Stimulated activated CD8-positive, alpha-beta memory T cell treated with anti-CD3 and anti-CD28 coated beads, Interleukin-4, amount 100 ng/mL, for 24 hours (primary cell): ENCODE results near the gene SOBP.

Experiments
- DNase-seq: peaks from one replicate; pipeline ENCODE4 v3.0.0-alpha.2; 2020; ENCODE audit warnings: low read depth

The SOBP gene

DNA sequence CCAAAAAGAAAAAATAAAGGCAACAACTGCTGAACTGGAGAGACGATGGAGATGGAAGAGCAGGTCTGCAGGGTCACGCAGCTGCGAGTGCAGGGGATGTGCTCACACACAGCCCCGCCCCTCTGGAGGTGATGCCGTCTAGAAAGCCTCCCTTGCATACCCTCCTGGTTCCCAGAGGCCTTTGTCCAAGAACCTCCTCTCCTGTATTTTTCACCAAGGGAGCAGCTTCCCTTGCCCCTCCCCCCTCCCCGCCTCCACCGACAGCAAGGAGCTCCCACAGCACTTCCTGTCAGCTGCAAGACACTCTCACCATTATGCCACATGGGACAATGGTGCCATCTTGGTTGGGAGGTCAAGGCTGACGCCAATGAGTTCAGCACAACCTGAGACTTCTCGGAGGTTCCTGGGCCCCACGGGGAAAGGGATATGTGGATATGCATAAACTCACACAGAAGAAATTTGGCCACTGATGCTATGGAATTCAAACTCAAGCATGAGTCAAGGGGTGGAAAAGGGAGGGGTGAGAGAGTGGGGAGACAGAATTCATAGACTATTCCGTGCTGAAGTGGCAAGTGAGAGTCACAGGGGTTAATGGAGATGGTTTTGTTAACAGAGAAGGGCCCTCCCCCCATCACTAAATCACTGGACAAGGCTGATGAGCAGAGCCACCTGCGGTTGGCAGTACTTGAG lies 201.3 kb downstream of the SOBP start:
- DNase-seq: no peak

DNA sequence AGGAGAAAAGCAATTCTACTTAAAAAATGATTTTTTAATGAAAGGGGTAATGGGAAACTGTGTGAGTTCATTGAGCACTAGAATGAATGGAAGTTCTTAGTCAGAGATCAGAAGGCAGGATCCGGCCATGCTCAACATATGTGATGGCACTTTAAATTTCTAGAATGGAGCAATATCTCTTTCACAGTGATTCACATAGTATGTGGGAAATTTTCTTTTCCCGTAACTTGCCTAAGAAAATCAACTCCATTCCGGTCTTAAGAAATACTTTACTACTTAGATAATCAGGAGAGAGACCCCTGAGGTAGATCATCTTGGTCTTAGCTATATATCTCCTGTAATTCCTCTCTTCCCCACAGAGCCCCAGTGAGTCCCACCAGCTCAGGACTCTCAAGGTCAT lies 202.4 kb downstream of the SOBP start:
- DNase-seq: no peak

DNA sequence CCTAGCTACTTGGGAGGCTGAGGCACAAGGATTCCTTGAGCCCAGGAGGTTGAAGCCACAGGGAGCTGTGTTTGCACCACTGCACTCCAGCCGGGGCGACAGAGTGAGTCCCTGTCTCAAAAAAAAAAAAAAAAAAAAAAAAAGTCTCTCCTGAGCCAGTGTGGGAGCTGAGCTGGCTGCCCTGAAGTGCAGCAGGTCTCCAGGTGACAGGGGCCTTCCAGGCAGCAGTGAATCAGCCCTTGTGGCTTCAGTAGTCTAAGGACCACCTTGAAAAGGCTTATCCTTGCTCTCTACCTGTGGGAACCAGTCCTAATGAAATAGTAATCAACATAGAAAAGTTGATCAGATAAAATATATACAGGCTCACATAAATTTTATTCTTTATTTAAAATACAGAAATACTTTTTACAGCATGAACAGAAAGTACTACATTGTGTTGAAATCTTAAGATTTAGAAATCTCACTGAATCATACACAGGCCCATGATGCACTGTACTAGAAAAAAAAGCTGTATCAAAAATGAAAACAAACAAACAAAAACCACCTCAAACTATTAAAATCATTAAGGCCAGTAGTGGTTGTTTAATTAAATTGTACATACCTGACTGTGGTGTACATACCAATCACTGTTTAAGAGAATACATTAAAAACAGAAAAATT lies 205.3 kb downstream of the SOBP start:
- no peak for DNase-seq

DNA sequence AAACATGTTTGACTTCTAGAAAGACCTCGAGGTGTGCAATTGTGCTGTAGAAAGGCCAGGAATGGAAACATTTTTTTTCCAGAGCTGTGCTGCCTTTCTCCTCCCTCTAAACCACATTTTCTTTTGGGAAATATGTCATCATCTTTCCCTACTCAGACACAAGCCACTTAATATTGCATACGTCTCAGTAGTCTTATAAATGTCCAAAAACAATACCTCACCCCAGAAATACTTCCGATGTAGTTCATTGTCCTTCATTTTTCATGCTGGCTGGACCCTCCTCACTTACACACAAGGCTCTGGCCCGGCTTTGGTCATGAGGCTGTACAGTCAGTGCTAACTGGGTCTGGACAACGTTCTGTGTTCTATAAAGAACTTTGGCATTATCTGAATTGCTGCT lies 207.8 kb downstream of the SOBP start:
- no peak for DNase-seq

DNA sequence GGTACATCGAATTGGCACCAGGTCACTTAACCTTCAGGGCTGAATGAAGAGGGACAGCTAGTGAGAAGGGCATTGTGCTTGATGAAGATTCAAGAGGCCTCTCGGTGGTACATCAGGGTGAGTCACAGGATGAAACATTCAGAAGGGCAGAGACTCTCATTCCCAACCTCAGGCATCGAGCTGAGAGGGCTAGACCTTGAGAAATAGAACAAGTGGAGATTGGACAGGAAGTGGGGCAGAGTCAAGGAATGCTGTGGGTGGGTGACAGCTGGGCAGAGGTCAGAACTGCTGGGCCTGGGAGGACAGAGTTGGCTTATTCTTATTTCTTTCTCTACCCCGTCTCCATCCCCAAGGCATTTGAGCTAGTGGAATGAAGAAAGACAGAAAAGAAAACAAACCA lies 208.2 kb downstream of the SOBP start:
- no peak for DNase-seq

DNA sequence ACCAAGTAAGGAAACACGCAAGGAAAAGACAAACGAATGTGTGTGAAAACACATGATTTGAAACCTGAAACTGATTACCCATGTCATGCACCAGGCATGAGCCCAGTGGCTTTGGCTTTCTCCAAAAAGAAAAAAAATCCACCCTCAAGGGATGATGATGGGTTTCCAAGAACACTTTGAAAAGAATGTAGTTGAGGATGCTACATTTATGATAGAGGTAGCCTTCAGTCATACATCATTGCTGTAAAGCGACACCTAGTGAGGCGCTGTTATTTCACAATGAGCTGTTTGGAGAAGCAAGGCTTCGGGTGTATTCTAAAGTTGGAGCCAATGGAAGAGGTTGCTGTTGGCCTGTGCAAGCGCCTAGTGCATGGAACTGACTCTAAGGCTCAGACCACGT lies 209.3 kb downstream of the SOBP start:
- DNase-seq: no peak

DNA sequence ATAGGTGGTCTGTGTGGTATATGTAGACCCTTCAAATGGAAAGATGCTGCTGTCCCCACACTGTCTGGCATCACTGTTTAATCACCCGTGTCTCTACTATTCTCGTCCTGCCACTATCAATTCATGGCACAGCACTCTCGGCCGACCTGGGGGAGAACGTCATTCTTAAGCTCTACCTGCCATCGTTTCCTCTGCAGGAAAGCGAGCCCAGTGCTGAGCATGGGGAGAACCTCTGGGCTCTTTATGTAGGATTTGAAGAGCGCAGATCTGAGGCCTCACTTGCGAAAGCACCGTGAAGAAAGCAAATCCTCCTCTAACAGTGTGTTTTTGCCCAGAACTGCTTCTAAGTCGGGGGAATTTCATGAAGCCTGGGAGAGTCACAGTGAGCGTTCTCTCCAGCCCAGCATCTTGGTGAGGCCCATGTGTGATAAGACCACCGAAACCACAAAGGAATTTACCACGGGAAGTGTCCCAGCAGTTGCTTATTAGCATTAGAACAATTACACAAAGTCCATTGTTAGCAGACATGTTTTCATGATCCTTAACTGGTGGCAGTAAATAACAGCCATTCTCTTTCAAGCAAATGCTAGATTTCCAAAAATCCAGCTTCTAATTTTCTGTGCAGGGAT lies 209.9 kb downstream of the SOBP start:
- no peak for DNase-seq

DNA sequence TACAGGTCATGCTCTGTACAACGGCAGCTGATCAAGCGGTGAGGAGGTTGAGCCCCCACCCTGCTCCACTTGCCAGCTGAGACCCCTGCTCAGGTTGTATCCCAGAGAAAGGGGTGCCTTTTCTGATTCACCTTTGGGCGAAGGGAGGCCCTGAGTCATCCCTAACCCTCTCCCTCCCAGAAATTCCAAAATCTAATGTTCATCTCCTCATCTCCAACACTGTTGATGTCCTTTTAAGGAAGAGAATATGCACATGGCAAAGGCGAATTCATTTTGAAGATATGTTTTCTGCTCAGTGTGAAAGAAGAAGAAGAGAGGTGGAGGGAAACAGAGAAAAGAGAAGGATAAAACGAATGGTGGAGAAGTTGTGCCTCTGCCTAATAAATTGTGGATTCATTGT lies 213.7 kb downstream of the SOBP start:
- no peak for DNase-seq

DNA sequence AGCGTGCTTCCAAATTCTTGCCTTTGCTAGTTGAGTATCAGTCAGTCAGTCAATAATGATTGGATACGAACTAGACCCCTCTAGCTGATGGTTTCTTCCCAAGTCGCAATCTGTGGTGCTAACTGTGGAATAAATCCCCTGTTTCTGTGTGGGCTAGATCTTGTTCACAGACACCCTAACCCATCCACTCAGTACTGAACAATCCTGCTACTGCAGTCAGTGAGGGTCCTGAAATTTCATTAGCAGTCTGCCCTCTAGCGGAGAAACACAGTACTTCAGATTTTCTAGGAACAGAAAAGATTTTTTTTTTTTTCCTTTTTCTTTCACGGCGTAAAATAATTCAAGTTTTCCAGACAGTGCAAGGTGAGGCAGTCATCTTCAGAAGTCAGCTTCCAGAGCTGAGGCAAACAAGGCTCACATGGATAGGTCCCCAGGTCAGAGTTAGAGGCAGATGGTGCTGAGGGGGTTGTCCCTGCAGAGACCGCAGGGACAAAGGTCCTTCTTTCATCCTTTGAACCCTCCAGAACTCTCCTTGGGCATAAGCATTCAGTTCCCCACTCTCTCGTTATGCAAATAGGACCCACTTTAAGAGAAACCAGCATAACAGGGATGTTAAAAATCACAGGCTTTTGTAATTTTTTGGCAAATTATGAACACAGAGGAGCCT lies 214.6 kb downstream of the SOBP start:
- DNase-seq: no peak

DNA sequence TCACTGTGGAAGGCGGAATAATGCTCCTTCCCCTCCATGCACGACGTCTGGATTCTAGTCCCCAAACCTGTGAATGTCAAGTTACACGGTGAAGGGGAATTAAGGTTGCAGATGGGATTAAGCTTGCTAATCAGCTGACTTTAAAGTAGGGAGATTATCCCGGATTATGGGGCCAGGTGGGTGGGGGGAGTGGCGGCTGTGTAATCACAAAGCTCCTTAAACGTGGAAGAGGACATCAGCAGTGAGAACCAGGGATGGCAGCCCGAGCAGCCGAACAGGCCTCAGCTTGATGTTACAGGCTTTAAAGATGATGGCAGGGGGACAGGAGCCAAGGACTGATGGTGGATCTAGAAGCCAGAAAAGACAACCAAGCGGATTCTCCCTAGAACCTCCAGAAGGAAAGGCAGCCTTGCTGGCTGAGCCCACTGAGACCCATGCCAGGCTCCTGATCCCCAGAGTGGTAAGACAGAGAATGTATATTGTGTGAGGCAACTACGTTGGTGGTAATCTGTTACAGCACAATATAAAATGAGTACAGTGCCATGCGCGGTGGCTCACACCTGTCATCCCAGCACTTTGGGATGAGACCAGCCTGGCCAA lies 216.7 kb downstream of the SOBP start:
- DNase-seq: no peak

DNA sequence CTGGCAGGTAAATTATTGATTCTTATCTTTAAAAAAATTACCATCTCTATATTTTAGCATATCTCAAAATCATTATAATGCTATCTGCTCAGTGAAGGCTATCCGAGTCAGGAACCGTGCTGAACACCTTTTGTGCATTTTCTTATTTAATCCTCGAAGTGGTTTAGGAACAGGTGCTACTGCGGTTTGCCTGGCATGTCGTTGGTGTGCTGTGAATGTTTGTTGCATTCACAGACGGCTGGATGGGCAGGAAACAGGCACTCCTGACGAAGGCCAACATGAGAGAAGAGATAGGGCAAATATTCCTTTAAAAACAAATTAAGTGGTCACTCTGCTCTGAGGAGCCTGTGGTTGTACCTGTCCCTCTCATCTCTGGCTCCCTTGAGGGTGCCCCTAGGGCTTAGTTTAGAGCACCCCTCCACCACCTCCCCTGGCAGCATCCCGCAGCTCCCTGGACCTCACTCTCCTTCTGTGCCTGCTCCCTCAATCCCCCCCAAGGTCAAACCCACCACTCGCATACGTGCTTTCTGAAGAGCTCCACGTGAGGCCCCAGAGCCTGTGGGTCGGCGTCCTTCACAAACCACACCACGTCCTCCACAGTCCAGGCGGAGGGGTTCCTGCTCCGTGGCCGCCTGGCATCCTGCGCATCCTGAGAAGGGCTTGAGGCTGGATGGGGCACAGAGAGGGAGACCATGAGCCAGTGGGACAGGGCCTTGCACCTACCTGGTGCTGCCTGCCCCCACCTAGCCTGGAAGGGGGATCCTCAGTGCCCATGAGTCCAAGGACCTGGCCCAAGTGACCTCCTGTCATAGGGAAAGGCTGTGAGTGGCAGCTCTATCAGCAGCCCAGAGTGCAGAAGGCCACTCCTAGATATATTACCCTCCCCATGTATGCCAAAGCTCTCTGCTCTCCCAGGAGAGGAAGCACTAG lies 217.7 kb downstream of the SOBP start:
- no peak for DNase-seq

DNA sequence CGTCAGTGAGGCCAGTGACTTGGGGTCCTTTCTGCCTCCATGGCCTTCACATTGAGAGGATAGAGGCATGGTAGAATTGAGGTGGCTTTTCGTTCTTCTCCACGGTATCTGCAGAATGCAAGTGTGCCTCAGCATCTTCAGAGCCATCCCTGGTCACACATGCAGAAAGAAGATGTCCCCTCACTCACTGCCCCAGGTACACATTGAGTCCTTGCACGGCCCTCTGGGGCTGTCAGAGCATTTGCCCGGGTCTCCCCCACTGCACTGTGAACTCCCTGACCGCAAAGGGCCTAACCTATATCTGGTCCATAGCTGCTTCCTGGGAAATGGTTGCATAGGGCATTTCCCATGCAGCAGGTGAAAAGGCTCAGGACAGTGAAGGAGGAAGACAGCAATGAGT lies 218.5 kb downstream of the SOBP start:
- DNase-seq: no peak

DNA sequence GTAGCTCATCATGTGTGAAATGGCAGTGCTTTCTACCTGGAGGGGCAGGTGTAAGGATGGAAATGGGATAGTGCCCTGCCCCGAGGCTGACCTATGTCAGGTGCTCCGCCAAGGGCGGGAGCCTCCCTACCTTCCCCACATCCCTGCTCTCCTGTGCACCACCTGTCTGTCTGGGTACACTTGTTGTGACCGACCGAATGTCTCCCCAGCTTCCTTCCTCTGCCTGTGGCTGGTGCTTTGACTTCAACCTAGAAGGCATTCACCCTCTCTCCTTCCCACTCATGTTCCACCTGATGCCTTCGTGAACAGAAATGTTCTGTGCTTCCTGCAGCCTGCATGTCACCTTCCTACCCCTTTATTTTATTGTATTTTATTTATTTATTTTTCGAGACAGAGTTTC lies 219.4 kb downstream of the SOBP start:
- DNase-seq: no peak
